HL-60 (cell line): Measurements from ENCODE around the gene TBC1D1.

Source experiments
- CTCF ChIP-seq: IDR thresholded peaks from one replicate; pipeline ENCODE4 v1.5.1; 2011; ENCODE audit warnings: low read length, control low read depth, inconsistent platforms; ENCODE audit not compliant: insufficient read depth
- POLR2AphosphoS5 ChIP-seq: IDR thresholded peaks from 2 replicates; pipeline ENCODE4 v1.6.1; 2012; ENCODE audit warnings: low read depth
- REST ChIP-seq: IDR thresholded peaks from 2 replicates; pipeline ENCODE4 v1.6.1; 2012; ENCODE audit warnings: low read depth; ENCODE audit not compliant: insufficient replicate concordance

- TF ChIP-seq CTCF: no peak
- no peak for TF ChIP-seq REST
- TF ChIP-seq POLR2AphosphoS5: no peak
Observed at GRCh38 chr4:37876156-37876555, 14.7 kb upstream of the TBC1D1 start.
